SK-N-SH (cell line): ENCODE results near the gene APOBEC2. TPM values are rescaled to one million over a fixed set of nuclear protein-coding genes. Genes with fewer than 3 reads are reported as not detected.

ENCODE experiments used
- CTCF ChIA-PET: fragments of 300-600, 350-600 bp; formaldehyde crosslinking; extraction: SDS; loops from one replicate; lab custom pipeline; 2021; lab: Yijun Ruan, JAX
- POLR2A ChIA-PET: fragments of 350-600 bp; sonication (Branson Sonifier 250); formaldehyde crosslinking; extraction: SDS; loops from one replicate; lab custom pipeline; 2020; ENCODE audit warnings: antibody characterized with exemption, inconsistent platforms; lab: Yijun Ruan, JAX
- DNase-seq: peaks from one replicate; pipeline ENCODE4 v3.0.0; 2012
- H2AFZ ChIP-seq: fragments of 200-600 bp; sonication (generic); 2 replicates; pipeline ENCODE4 v1.8.1; 2016; ENCODE audit warnings: antibody characterized with exemption, mild to moderate bottlenecking, low read depth
- H3F3A ChIP-seq: fragments of 200-600 bp; sonication (generic); replicated peaks from 2 replicates; pipeline ENCODE3; 2016; ENCODE audit warnings: antibody characterized with exemption, mild to moderate bottlenecking; ENCODE audit not compliant: insufficient read depth
- H3K27ac ChIP-seq, 2 experiments: fragments of 200-500 bp in 1 of 2; fragments of 200-600 bp in 1 of 2; sonication (Bioruptor generic) in 1 of 2; sonication (generic), shearing (Covaris generic) in 1 of 2; 2 replicates each; pipeline versions ENCODE4 v1.5.1 to v1.6.1; 2014 to 2016; ENCODE audit warnings: low read depth in 2 of 2, inconsistent platforms in 1 of 2, low read length in 1 of 2, mild to moderate bottlenecking in 1 of 2, mixed read lengths in 1 of 2
- H3K27me3 ChIP-seq: fragments of 200-600 bp; sonication (generic), shearing (Covaris generic); 2 replicates; pipeline ENCODE4 v1.6.1; 2016; ENCODE audit warnings: mixed run types; ENCODE audit not compliant: insufficient read depth
- H3K36me3 ChIP-seq, 2 experiments: fragments of 200-500 bp in 1 of 2; fragments of 200-600 bp in 1 of 2; sonication (Bioruptor generic) in 1 of 2; sonication (generic) in 1 of 2; replicated peaks in 1 of 2; 2 replicates each; pipeline versions ENCODE3 to v1.5.1; 2014 to 2016; ENCODE audit warnings: low read length in 1 of 2, mild to moderate bottlenecking in 1 of 2; ENCODE audit not compliant: insufficient read depth in 2 of 2, control insufficient read depth in 1 of 2
- H3K4me1 ChIP-seq, 2 experiments: fragments of 200-500 bp in 1 of 2; fragments of 200-600 bp in 1 of 2; sonication (Bioruptor generic) in 1 of 2; sonication (generic), shearing (Covaris generic) in 1 of 2; 2 replicates each; pipeline versions ENCODE4 v1.5.1 to v1.6.1; 2014 to 2016; ENCODE audit warnings: low read depth in 1 of 2, low read length in 1 of 2, mixed run types in 1 of 2; ENCODE audit not compliant: insufficient read depth in 2 of 2, control insufficient read depth in 1 of 2
- H3K4me2 ChIP-seq: fragments of 200-600 bp; sonication (generic), shearing (Covaris generic); 2 replicates; pipeline ENCODE4 v1.6.1; 2017; ENCODE audit warnings: mixed run types
- H3K4me3 ChIP-seq, 2 experiments: fragments of 200-500 bp in 1 of 2; fragments of 200-600 bp in 1 of 2; sonication (Bioruptor generic) in 1 of 2; sonication (generic), shearing (Covaris generic) in 1 of 2; 2 replicates each; pipeline versions ENCODE4 v1.5.1 to v1.8.1; 2014 to 2016; ENCODE audit warnings: low read depth in 2 of 2, inconsistent platforms in 1 of 2, low read length in 1 of 2, mild to moderate bottlenecking in 1 of 2, mixed read lengths in 1 of 2, moderate library complexity in 1 of 2
- H3K79me2 ChIP-seq: fragments of 200-600 bp; sonication (generic); 2 replicates; pipeline ENCODE4 v1.8.1; 2017; ENCODE audit warnings: mild to moderate bottlenecking; ENCODE audit not compliant: insufficient read depth
- H3K9ac ChIP-seq: fragments of 200-600 bp; sonication (generic); 2 replicates; pipeline ENCODE4 v1.6.1; 2017; ENCODE audit warnings: mixed run types
- H3K9me2 ChIP-seq: fragments of 200-600 bp; sonication (generic); 2 replicates; pipeline ENCODE4 v1.6.1; 2017; ENCODE audit warnings: mixed run types
- H3K9me3 ChIP-seq: fragments of 200-600 bp; sonication (generic); 2 replicates; pipeline ENCODE4 v1.6.1; 2017; ENCODE audit warnings: mixed run types, mild to moderate bottlenecking, moderate library complexity
- H4K20me1 ChIP-seq: fragments of 200-600 bp; sonication (generic); 2 replicates; pipeline ENCODE4 v1.6.1; 2017; ENCODE audit warnings: mild to moderate bottlenecking, mixed run types; ENCODE audit not compliant: insufficient read depth
- FOXM1 ChIP-seq: IDR thresholded peaks from 2 replicates; pipeline ENCODE4 v1.4.0; 2012; ENCODE audit warnings: low read depth, mild to moderate bottlenecking
- MAX ChIP-seq: IDR thresholded peaks from 2 replicates; pipeline ENCODE4 v1.4.0; 2012; ENCODE audit warnings: low read depth
- MEF2A ChIP-seq: IDR thresholded peaks from 2 replicates; pipeline ENCODE4 v1.4.0; 2012; ENCODE audit warnings: low read depth, borderline replicate concordance
- NFIC ChIP-seq: IDR thresholded peaks from 2 replicates; pipeline ENCODE4 v1.4.0; 2012; ENCODE audit warnings: borderline replicate concordance
- NRF1 ChIP-seq: IDR thresholded peaks from 2 replicates; pipeline ENCODE4 v1.6.1; 2012; ENCODE audit warnings: low read depth, mild to moderate bottlenecking, low read length
- POLR2AphosphoS5 ChIP-seq: IDR thresholded peaks from 2 replicates; pipeline ENCODE4 v1.6.1; 2012; ENCODE audit warnings: low read depth, low read length
- REST ChIP-seq: IDR thresholded peaks from 2 replicates; pipeline ENCODE4 v1.6.1; 2012; ENCODE audit warnings: mild to moderate bottlenecking, low read depth, low read length, moderate library complexity
- TEAD4 ChIP-seq: IDR thresholded peaks from 2 replicates; pipeline ENCODE4 v1.4.0; 2012; ENCODE audit warnings: mild to moderate bottlenecking, borderline replicate concordance; ENCODE audit not compliant: insufficient read depth
- USF1 ChIP-seq: IDR thresholded peaks from 2 replicates; pipeline ENCODE4 v1.4.0; 2012; ENCODE audit warnings: low read depth, borderline replicate concordance
- WGBS: methylation state at CpG from one replicate; pipeline ENCODE4 v1.1.6; 2017; ENCODE audit warnings: low lambda C conversion rate; 5-methylcytosine and 5-hydroxymethylcytosine counted together
- polyA plus RNA-seq, 3 experiments: library from polyadenylated mRNA; depleted of rRNA; stranded (reverse); fragments of >200 nt; gene quantifications; 2 replicates each; pipeline ENCODE4 v1.2.3, GENCODE V29; 2012

APOBEC2 gene
- polyA plus RNA-seq, 1 of the 3 experiments (the other 2 are of a cell fraction) = not detected

- no peak for DNase-seq
- H3F3A ChIP-seq = no peaks in the 10 kb centered on the region
- 97% methylated on average over 3 of the region's 3 CpGs for WGBS
- H3K4me3 ChIP-seq = no peak overlapping the region
- no peaks in the 10 kb centered on the region for H4K20me1 ChIP-seq
- no peaks in the 10 kb centered on the region for H3K9me3 ChIP-seq
- no peak for TF ChIP-seq NFIC
- no peak overlapping the region for H2AFZ ChIP-seq
- H3K9ac ChIP-seq = no peak overlapping the region
- H3K27me3 ChIP-seq = no peaks in the 10 kb centered on the region
- ChIA-PET CTCF (interaction anchor here (1.8 to 3.9 kb wide), 3 partner anchors 8 to 26 kb away, joined by 4 to 20 read pairs (median 10); partner anchors contain the start of gene UNC5CL), POLR2A (no interaction called here)
- no peaks in the 10 kb centered on the region for H3K36me3 ChIP-seq
- H3K4me1 ChIP-seq = peaks cover 0 to 4% of the 10 kb centered on the region in 2 experiments; a peak in 1 of 4 replicates
- H3K79me2 ChIP-seq = no peaks in the 10 kb centered on the region
- H3K27ac ChIP-seq = no peak overlapping the region
- no peaks in the 10 kb centered on the region for H3K9me2 ChIP-seq
- H3K4me2 ChIP-seq = no peak overlapping the region
Measured at GRCh38 chr6:41054511-41054910, 1.5 kb downstream of the APOBEC2 start.

- Histone ChIP-seq H3K4me3 (no peak overlapping the region), H3K79me2 (no peaks in the 10 kb centered on the region), H3K27ac (no peak overlapping the region), H3K36me3 (no peaks in the 10 kb centered on the region), H2AFZ (no peak overlapping the region), H3F3A (no peaks in the 10 kb centered on the region), H3K27me3 (no peaks in the 10 kb centered on the region), H3K9me2 (no peaks in the 10 kb centered on the region), H3K9me3 (no peaks in the 10 kb centered on the region), H3K4me2 (no peak overlapping the region), H3K9ac (no peak overlapping the region), H4K20me1 (no peaks in the 10 kb centered on the region), H3K4me1 (peaks cover 0 to 4% of the 10 kb centered on the region in 2 experiments; a peak in 1 of 4 replicates)
- POLR2A ChIA-PET = no interaction called here
- no peak for TF ChIP-seq USF1
- TF ChIP-seq TEAD4 = no peak
- no peak for TF ChIP-seq MAX
- TF ChIP-seq NRF1 = no peak
- TF ChIP-seq MEF2A = no peak
- TF ChIP-seq FOXM1 = no peak
- no peak for TF ChIP-seq NFIC
- no peak for TF ChIP-seq POLR2AphosphoS5
- TF ChIP-seq REST = no peak
- CTCF ChIA-PET = interaction anchor here (1.0 to 3.9 kb wide), 5 partner anchors 9 to 27 kb away, joined by 3 to 20 read pairs (median 3); no protein-coding TSS in a partner anchor
- no peak for DNase-seq
- WGBS = 53% methylated on average over 3 of the region's 3 CpGs
Measured at GRCh38 chr6:41055149-41055548, 2.1 kb downstream of the APOBEC2 start.
